Measurements from ENCODE around the gene ZNF891. TPM values are rescaled to one million over a fixed set of nuclear protein-coding genes. Genes with fewer than 3 reads are reported as not detected.

The ZNF891 gene
- total and polyA plus RNA-seq, 2 of the 13 experiments (the other 11 are each of a cell fraction or from before 2014, with no cell fraction given), result 1.3 to 2.1 TPM

DNA sequence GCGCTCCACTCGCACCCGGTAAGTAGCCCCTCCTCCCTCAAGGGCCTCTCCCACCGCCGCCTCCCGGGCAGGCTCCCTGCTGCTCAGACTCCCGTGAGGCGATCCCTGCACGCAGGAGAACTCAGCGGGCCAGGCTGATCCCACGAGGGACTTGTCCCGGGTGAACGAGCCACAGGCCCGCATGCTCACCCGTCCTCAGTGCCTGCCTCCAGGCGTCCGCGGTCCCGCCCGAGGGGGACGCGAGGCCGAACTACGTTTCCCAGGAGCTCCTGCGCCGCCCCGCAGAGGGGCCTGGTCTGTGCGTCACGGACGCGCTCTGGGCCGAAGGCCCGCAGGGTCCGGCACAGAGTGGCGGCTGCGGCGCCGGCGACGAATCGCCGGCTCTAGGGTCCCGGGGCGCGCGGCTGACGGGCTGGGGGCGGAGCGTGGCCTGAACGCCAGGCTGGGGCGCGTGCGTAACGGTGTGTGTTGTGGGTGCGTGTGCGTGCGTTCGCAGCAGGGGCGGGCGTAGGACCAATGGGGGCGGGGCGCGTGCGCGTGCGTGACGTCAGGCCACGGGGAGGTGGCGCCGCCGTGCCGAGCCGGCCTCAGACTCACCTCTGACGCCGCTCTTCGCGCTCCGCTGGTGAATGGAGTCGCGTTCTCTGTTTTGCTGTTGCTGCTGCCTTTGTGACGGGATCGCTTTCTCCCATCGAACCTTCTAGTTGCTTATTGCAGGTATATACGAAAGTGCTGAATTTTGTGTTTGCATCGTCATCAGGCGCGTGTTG, at the start of gene ZNF891, which contains the start of gene ZNF10 (continued):
- TF ChIP-seq ADNP (CRISPR knock-in tag; IDR thresholded peaks at IDR 0.05) (no peak), ZNF382 (CRISPR knock-in tag; IDR thresholded peaks at IDR 0.05; ENCODE audit: borderline replicate concordance) (no peak), ZNF597 (CRISPR knock-in tag; IDR thresholded peaks at IDR 0.05) (no peak), NFKBIZ (CRISPR knock-in tag; IDR thresholded peaks at IDR 0.05) (0 out of 2 replicates have a peak, but pooled peaks have one; percentile 20), SMC3 (IDR thresholded peaks at IDR 0.05; ENCODE audit: low read length) (no peak), GFI1 (CRISPR knock-in tag; IDR thresholded peaks at IDR 0.05; ENCODE audit: borderline replicate concordance) (no peak), ZNF230 (CRISPR knock-in tag; IDR thresholded peaks at IDR 0.05) (0 out of 2 replicates have a peak, but pooled peaks have one; percentile 51), GATA4 (IDR thresholded peaks at IDR 0.05; ENCODE audit: borderline replicate concordance, low read depth) (no peak; the same call in 1 of the 2 replicates), KDM3A (CRISPR knock-in tag; IDR thresholded peaks at IDR 0.05; ENCODE audit: low read depth) (no peak), ZNF264 (CRISPR knock-in tag; IDR thresholded peaks at IDR 0.05) (peak; percentile 54; the same call in 1 of the 2 replicates), SNAPC5 (CRISPR knock-in tag; IDR thresholded peaks at IDR 0.05; ENCODE audit: borderline replicate concordance) (no peak), JDP2 (CRISPR knock-in tag; IDR thresholded peaks at IDR 0.05; ENCODE audit: borderline replicate concordance) (no peak), ZFX (CRISPR knock-in tag; IDR thresholded peaks at IDR 0.05; ENCODE audit: low read depth) (peak; percentile 96), ZNF563 (CRISPR knock-in tag; IDR thresholded peaks at IDR 0.05) (peak; percentile 96), ZFY (CRISPR knock-in tag; IDR thresholded peaks at IDR 0.05) (peak; percentile 97), RORA (CRISPR knock-in tag; IDR thresholded peaks at IDR 0.05) (no peak), FOSL2 (CRISPR knock-in tag; IDR thresholded peaks at IDR 0.05) (peak; percentile 33), SMAD9 (CRISPR knock-in tag; IDR thresholded peaks at IDR 0.05) (no peak; the same call in 1 of the 2 replicates), CENPX (CRISPR knock-in tag; IDR thresholded peaks at IDR 0.05) (no peak), GATAD2A (CRISPR knock-in tag; IDR thresholded peaks at IDR 0.05) (peak; percentile 2; the same call in 1 of the 2 replicates), ZNF605 (CRISPR knock-in tag; IDR thresholded peaks at IDR 0.05) (peak; percentile 63), HNRNPLL (IDR thresholded peaks at IDR 0.05; ENCODE audit: low read depth, low read length, poor library complexity, severe bottlenecking) (peak; percentile 96), ZNF3 (CRISPR knock-in tag; IDR thresholded peaks at IDR 0.05) (no peak), FOXK2 (IDR thresholded peaks at IDR 0.05) (no peak), PRMT3 (CRISPR knock-in tag; IDR thresholded peaks at IDR 0.05; ENCODE audit: borderline replicate concordance, low read depth) (no peak)
- TF ChIP-seq, protein P1, sequence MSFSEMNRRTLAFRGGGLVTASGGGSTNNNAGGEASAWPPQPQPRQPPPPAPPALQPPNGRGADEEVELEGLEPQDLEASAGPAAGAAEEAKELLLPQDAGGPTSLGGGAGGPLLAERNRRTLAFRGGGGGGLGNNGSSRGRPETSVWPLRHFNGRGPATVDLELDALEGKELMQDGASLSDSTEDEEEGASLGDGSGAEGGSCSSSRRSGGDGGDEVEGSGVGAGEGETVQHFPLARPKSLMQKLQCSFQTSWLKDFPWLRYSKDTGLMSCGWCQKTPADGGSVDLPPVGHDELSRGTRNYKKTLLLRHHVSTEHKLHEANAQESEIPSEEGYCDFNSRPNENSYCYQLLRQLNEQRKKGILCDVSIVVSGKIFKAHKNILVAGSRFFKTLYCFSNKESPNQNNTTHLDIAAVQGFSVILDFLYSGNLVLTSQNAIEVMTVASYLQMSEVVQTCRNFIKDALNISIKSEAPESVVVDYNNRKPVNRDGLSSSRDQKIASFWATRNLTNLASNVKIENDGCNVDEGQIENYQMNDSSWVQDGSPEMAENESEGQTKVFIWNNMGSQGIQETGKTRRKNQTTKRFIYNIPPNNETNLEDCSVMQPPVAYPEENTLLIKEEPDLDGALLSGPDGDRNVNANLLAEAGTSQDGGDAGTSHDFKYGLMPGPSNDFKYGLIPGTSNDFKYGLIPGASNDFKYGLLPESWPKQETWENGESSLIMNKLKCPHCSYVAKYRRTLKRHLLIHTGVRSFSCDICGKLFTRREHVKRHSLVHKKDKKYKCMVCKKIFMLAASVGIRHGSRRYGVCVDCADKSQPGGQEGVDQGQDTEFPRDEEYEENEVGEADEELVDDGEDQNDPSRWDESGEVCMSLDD (CRISPR knock-in tag; IDR thresholded peaks at IDR 0.05; ENCODE audit: borderline replicate concordance), result peak; percentile 43; the same call in 1 of the 2 replicates
- TF ChIP-seq, protein P2, sequence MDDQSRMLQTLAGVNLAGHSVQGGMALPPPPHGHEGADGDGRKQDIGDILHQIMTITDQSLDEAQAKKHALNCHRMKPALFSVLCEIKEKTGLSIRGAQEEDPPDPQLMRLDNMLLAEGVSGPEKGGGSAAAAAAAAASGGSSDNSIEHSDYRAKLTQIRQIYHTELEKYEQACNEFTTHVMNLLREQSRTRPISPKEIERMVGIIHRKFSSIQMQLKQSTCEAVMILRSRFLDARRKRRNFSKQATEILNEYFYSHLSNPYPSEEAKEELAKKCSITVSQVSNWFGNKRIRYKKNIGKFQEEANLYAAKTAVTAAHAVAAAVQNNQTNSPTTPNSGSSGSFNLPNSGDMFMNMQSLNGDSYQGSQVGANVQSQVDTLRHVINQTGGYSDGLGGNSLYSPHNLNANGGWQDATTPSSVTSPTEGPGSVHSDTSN (CRISPR knock-in tag; IDR thresholded peaks at IDR 0.05; ENCODE audit: borderline replicate concordance), result no peak

All from HepG2 (cell line).